Measurements from ENCODE around the gene ITGA1. TPM values are rescaled to one million over a fixed set of nuclear protein-coding genes. Genes with fewer than 3 reads are reported as not detected.
"Not testable (repeated sequence)": the region's sequence is repeated elsewhere in the genome, so short reads cannot be mapped to it uniquely, and the experiment has no call there.

Gene ITGA1
- polyA plus RNA-seq, 1 donor from 2014 or later = not detected

DNA sequence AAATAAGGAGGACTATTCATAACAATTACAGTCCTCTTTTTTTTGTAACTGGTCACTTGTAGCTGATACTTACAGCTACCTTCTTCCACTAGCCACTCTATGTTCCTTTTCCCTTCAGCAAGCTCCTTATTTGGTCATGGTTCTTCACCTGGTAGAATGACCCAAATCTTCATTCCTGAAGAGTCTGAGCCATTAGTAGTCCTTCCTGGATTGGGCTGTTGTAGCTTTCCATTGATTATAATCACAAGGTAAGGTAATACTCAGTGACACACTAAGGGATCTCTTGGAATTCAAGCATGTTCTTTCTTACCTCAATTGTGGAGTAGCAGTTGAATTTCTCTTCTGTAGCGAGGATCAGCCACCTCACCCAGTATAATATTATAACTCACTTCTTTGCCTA, 175.9 kb downstream of the ITGA1 start:
- Mint-ChIP-seq H3K4me1 (no peaks in the 10 kb centered on the region), H3K27ac (no peak overlapping the region), H3K9me3 (peaks cover 1 to 8% (median 4%) of the 10 kb centered on the region in 3 donors), H3K4me3 (no peak overlapping the region), H3K36me3 (no peaks in the 10 kb centered on the region), H3K27me3 (no peaks in the 10 kb centered on the region)

DNA sequence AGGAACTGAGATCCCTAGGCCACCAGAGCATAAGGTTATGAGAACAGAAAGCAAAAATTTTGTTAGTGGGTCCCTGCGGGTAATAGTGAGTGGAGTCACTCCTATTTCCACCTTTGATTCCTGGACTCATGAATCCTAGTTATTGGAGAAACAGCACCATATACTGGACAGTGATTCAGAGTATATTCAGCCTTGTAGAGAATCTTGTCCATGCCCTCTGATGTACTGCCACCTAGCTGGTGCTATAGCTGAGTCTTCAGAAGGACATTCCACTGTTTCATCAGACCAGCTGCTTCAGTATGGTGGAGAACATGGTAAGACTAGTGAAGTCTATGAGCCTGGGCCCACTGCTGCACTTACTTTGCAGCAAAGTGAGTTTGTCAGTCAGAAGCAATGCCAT, 176.4 kb downstream of the ITGA1 start:
- H3K27me3 Mint-ChIP-seq = no peaks in the 10 kb centered on the region
- H3K27ac Mint-ChIP-seq = no peak overlapping the region
- H3K36me3 Mint-ChIP-seq = no peaks in the 10 kb centered on the region
- no peak overlapping the region for H3K4me3 Mint-ChIP-seq
- H3K9me3 Mint-ChIP-seq = peaks cover 3 to 9% (median 8%) of the 10 kb centered on the region in 3 donors
- no peaks in the 10 kb centered on the region for H3K4me1 Mint-ChIP-seq

DNA sequence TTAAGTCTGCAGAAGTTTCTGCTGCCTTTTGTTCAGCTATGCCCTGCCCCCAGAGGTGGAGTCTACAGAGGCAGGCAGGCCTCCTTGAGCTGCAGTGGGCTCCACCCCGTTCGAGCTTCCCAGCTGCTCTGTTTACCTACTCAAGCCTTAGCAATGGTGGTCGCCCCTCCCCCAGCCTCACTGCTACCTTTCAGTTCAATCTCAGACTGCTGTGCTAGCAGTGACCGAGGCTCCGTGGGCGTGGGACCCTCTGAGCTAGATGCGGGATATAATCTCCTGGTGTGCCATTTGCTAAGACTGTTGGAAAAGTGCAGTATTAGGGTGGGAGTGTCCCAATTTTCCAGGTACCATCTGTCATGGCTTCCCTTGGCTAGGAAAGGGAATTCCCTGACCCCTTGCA, 188.4 kb downstream of the ITGA1 start:
- not testable (repeated sequence) for H3K4me3 Mint-ChIP-seq, H3K27ac Mint-ChIP-seq, H3K9me3 Mint-ChIP-seq, H3K36me3 Mint-ChIP-seq, H3K27me3 Mint-ChIP-seq, H3K4me1 Mint-ChIP-seq

- Mint-ChIP-seq H3K4me3 (peak overlapping the region in 1 of 4 donors; percentile 30), H3K9me3 (peaks cover 0 to 2% (median 0%) of the 10 kb centered on the region in 3 donors)
Measured at GRCh38 chr5:52977264-52977897, 189.7 kb downstream of the ITGA1 start.

DNA sequence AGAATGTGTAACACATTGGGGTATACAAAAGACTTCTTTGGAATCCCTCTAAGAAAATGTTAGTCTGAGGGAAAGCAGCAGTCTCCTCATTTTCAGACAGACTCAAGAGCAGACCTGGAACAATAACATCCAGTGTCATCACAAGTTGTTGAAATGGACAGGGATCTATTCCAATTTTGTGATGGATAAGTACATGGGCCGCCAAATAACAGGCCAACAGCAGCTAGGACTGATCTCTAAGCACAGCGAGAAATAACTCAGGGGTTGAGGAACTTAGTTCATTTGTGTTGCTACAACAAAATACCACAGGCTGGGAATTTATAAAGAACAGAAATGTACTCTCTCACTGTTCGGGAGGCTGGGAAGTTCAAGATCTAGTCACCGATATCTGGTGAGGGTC, 193.8 kb downstream of the ITGA1 start:
- Mint-ChIP-seq H3K9me3 (peaks cover 0 to 2% (median 0%) of the 10 kb centered on the region in 3 donors), H3K4me3 (no peak overlapping the region), H3K27me3 (peaks cover 23% of the 10 kb centered on the region), H3K27ac (no peak overlapping the region), H3K36me3 (peaks cover 3% of the 10 kb centered on the region), H3K4me1 (no peaks in the 10 kb centered on the region)

More at GRCh38 chr5:52977264-52977897, 189.7 kb downstream of the ITGA1 start:
- peaks cover 9% of the 10 kb centered on the region for H3K27me3 Mint-ChIP-seq
- H3K27ac Mint-ChIP-seq = no peak overlapping the region
- no peaks in the 10 kb centered on the region for H3K4me1 Mint-ChIP-seq
- no peaks in the 10 kb centered on the region for H3K36me3 Mint-ChIP-seq

DNA sequence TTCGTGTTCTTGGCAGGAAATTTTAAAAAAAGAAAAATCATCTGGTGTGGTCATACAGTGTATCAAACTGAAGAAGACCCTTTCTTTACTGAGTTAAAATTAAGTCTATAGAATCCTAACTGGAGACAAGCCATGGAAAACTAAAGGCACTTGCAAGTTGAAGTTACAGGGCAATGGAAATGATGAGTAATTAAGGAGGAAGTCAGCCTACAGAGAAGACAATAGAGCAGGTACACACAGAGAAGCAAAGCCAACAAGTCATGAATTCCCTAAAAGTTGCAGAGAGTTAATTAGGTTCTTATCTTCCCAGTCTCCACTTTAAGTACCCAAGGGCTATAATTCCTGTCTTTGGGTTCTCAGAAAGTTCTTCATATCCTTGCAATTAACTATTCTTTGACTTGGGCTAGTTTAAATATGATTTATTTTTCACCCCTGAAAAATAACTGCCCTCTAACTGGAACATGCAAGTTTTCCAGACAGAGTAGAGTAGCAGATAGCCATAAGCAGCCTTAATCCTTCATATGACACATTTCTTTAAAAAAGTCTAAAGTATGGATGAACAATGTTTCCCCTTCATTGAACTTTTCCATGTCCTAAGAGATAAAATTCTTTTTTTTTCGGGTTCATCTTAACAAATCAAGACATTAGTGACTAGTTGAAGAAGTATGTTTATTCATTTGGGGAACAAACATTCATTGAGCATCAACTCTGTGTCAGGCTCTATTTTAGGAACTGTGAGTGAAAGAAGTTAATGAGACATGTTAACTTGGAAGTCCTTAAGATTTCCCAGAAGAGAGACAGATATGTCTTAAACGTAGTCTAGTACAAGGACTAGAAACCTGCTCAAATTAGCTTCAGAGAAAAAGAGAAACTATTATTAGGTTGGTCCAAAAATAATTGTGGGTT, 196.3 kb downstream of the ITGA1 start:
- Mint-ChIP-seq H3K4me3 (no peak overlapping the region), H3K9me3 (no peaks in the 10 kb centered on the region), H3K27me3 (peaks cover 38% of the 10 kb centered on the region), H3K27ac (no peak overlapping the region), H3K36me3 (peaks cover 3% of the 10 kb centered on the region), H3K4me1 (peaks cover 3 to 4% (median 3%) of the 10 kb centered on the region in 3 donors)

GRCh38 chr5:52985306-52985705, 197.6 kb downstream of the ITGA1 start:
- Mint-ChIP-seq H3K4me3 (no peak overlapping the region), H3K36me3 (peaks cover 3% of the 10 kb centered on the region), H3K4me1 (peaks cover 3 to 5% (median 4%) of the 10 kb centered on the region in 3 donors), H3K27ac (no peak overlapping the region), H3K27me3 (peaks cover 43% of the 10 kb centered on the region), H3K9me3 (no peaks in the 10 kb centered on the region)

GRCh38 chr5:52987711-52988331, 200.1 kb downstream of the ITGA1 start:
- peak overlapping the region in 1 of 4 donors; percentile 3 for H3K4me3 Mint-ChIP-seq
- H3K27me3 Mint-ChIP-seq = peaks cover 46% of the 10 kb centered on the region
- H3K4me1 Mint-ChIP-seq = peaks cover 3 to 8% (median 4%) of the 10 kb centered on the region in 3 donors
- no peaks in the 10 kb centered on the region for H3K9me3 Mint-ChIP-seq
- H3K27ac Mint-ChIP-seq = no peak overlapping the region
- H3K36me3 Mint-ChIP-seq = peaks cover 2% of the 10 kb centered on the region

- Mint-ChIP-seq H3K27ac (no peak overlapping the region), H3K36me3 (no peaks in the 10 kb centered on the region), H3K4me1 (peaks cover 3 to 8% (median 4%) of the 10 kb centered on the region in 3 donors), H3K9me3 (no peaks in the 10 kb centered on the region), H3K27me3 (peaks cover 43% of the 10 kb centered on the region), H3K4me3 (peak overlapping the region; percentile 11 to 80 (median 50))
Measured at GRCh38 chr5:52988335-52989024, 200.8 kb downstream of the ITGA1 start.

DNA sequence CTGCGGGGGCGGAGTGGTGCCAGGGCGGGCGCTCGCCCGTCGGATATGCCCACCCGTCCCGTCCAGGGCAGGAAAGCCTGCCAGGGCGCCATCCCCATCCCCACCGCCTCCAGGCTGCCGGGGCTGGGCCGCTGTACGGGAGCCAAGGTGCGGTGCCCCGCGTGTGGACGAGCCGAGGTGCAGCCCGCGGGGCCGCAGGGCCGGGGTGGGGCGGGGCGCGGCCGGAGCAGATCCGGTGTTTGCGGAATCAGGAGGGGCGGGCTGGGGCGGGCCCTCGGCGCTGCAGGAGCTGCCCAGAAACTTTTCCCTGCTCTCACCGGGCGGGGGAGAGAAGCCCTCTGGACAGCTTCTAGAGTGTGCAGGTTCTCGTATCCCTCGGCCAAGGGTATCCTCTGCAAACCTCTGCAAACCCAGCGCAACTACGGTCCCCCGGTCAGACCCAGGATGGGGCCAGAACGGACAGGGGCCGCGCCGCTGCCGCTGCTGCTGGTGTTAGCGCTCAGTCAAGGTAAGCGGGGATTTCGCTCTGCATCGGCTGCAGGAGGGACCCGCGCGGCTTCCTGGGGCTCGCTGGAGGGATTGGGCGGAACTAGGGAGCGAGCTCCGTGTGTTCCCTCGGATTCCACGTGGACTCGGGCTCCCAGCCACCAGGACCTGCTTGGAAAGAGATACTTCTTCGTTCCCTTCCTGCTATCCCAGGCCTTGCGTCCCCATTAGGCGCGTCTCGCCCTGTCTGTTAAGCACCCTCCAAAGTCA, 201.5 kb downstream of the ITGA1 start, which contains the start of gene ITGA2:
TSS of gene ITGA2 (plus strand) at position 328 of the 756 bp plus-strand sequence. CDS start at position 445, 117 bp downstream.
- Mint-ChIP-seq H3K27me3 (peaks cover 45% of the 10 kb centered on the region), H3K27ac (no peak within 1 kb of the TSS), H3K4me3 (peak within 1 kb of the TSS; percentile 25 to 80 (median 72)), H3K36me3 (no peaks in the 10 kb centered on the region), H3K4me1 (peaks cover 3 to 8% (median 4%) of the 10 kb centered on the region in 3 donors), H3K9me3 (no peaks in the 10 kb centered on the region)

DNA sequence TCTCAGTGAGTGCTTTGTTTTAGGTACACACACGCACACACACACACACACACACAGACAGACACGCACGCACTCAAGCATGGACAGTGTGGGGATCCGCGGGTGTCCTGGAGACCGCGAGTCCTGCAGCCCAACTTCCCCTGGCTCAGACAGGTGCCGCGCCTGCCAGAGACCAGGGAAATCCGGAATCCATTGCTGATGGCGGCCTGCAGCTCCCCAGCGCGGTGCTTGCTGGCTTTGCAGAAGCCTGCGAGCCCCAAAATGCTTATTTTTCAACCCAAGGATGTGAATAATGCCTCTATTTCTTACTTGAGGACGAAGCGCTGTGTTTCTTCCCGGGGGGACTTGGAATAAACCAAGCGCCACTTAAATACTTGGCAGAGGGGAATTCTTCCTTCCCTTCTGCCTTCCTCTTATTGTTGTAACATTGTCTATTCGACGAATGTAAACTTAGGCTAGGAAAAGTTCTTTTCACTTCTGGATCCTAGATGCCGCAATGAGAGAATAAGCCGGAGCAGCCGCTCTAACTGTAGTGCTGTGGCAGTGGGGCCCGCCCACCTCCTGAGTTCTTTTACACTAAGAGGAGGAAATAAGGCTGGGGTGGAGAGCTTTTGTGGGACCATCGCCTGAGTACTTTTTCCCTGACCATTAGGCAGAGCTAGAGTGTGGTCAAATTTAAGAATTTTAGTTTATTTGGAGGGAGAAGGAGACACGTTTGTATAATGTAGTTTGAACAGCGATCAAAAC, 202.2 kb downstream of the ITGA1 start:
- peaks cover 42% of the 10 kb centered on the region for H3K27me3 Mint-ChIP-seq
- no peaks in the 10 kb centered on the region for H3K9me3 Mint-ChIP-seq
- H3K27ac Mint-ChIP-seq = no peak overlapping the region
- H3K36me3 Mint-ChIP-seq = no peaks in the 10 kb centered on the region
- peak overlapping the region; percentile 25 to 77 (median 69) for H3K4me3 Mint-ChIP-seq
- H3K4me1 Mint-ChIP-seq = peaks cover 3 to 8% (median 4%) of the 10 kb centered on the region in 3 donors

DNA sequence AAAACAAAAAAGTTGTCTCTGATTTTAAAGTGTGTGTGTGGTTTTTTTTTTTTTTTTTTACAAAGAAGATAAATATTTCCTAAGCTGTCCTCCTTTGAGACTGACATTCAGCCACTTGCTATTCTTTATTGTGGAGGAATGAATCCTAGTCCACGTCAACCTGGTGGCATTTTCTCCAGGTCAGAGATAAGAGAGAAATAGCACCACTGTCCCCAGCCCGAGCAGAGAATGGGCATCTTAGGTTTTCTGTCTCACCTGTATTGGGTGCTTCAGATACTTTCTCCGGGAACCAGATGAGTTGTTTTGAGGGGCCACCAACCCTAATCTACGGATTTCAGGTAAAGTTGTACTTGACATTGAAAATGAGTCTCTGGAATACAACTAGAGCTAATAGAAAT, 202.8 kb downstream of the ITGA1 start:
- H3K4me1 Mint-ChIP-seq = peaks cover 3 to 8% (median 4%) of the 10 kb centered on the region in 3 donors
- H3K27me3 Mint-ChIP-seq = peaks cover 42% of the 10 kb centered on the region
- no peaks in the 10 kb centered on the region for H3K36me3 Mint-ChIP-seq
- H3K27ac Mint-ChIP-seq = no peak overlapping the region
- H3K4me3 Mint-ChIP-seq = peak overlapping the region in 1 of 4 donors; percentile 6
- no peaks in the 10 kb centered on the region for H3K9me3 Mint-ChIP-seq

DNA sequence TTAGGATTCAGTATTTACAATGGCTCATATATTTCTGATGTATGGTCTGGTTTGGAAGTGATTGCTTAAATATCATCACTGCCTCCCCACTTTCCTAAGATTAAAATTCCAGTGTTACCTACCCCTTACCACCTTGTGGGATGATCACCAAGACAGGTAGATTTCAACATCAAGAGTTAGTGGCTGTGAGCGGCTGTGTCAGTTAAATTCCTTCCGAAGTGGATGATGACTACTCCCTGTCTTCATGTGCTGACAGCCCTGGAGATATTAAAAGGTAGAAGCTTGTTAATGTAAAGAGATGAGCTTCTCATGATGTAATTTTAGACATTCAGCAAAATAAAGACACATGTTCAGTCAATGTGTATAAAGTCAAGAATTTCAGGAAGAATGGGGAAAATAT, 205.7 kb downstream of the ITGA1 start:
- no peak overlapping the region for H3K27ac Mint-ChIP-seq
- no peaks in the 10 kb centered on the region for H3K9me3 Mint-ChIP-seq
- H3K27me3 Mint-ChIP-seq = peaks cover 24% of the 10 kb centered on the region
- no peaks in the 10 kb centered on the region for H3K36me3 Mint-ChIP-seq
- peaks cover 2 to 8% (median 3%) of the 10 kb centered on the region in 3 donors for H3K4me1 Mint-ChIP-seq
- no peak overlapping the region for H3K4me3 Mint-ChIP-seq

Data from IgD-negative memory B cell (primary cell).